ENCODE results near the gene ZBTB12.

The ZBTB12 gene

GRCh38 chr6:31896856-31897611, 4.9 kb downstream of the ZBTB12 start:
- FAIRE-seq = no peak

- FAIRE-seq = no peak
These were observed 5.4 kb downstream of the ZBTB12 start for GRCh38 chr6:31896493-31896855.

GRCh38 chr6:31892821-31893220, 9.1 kb downstream of the ZBTB12 start:
- FAIRE-seq = no peak

GRCh38 chr6:31889331-31889972, 12.4 kb downstream of the ZBTB12 start:
- no peak for FAIRE-seq

- no peak for FAIRE-seq
These were observed 13.3 kb downstream of the ZBTB12 start for GRCh38 chr6:31888276-31889258.

GRCh38 chr6:31887173-31888007, 14.5 kb downstream of the ZBTB12 start:
- FAIRE-seq = no peak

- no peak for FAIRE-seq
These were observed 15.3 kb downstream of the ZBTB12 start for GRCh38 chr6:31886541-31886991.

GRCh38 chr6:31884528-31885035, 17.3 kb downstream of the ZBTB12 start:
- FAIRE-seq = no peak

GRCh38 chr6:31883676-31884075, 18.2 kb downstream of the ZBTB12 start:
- FAIRE-seq = no peak

- no peak for FAIRE-seq
These were observed 19.5 kb downstream of the ZBTB12 start for GRCh38 chr6:31882344-31882743.

GRCh38 chr6:31881136-31881859, 20.6 kb downstream of the ZBTB12 start:
- no peak for FAIRE-seq

GRCh38 chr6:31880616-31881015, 21.3 kb downstream of the ZBTB12 start:
- FAIRE-seq = no peak

GRCh38 chr6:31879901-31880300, 22.0 kb downstream of the ZBTB12 start:
- no peak for FAIRE-seq

- FAIRE-seq = no peak
These were observed 22.7 kb downstream of the ZBTB12 start for GRCh38 chr6:31879143-31879542.

GRCh38 chr6:31878726-31879125, 23.2 kb downstream of the ZBTB12 start, which contains the start of gene SLC44A4:
SLC44A4 (minus strand) TSS chr6:31878997; CDS start chr6:31878980, 17 bp downstream.
- FAIRE-seq = no peak

- no peak for FAIRE-seq
These were observed 23.7 kb downstream of the ZBTB12 start for GRCh38 chr6:31878222-31878621.

GRCh38 chr6:31877651-31878161, 24.2 kb downstream of the ZBTB12 start:
- no peak for FAIRE-seq

GRCh38 chr6:31877125-31877650, 24.7 kb downstream of the ZBTB12 start:
- FAIRE-seq = no peak

GRCh38 chr6:31876357-31876756, 25.5 kb downstream of the ZBTB12 start:
- FAIRE-seq = no peak

GRCh38 chr6:31875877-31876276, 26.0 kb downstream of the ZBTB12 start:
- no peak for FAIRE-seq

All from A204.1 (cell line).